Ascending aorta (tissue), 2 donors: Measurements from ENCODE around the gene EEF1AKMT2. TPM values are rescaled to one million over a fixed set of nuclear protein-coding genes. Genes with fewer than 3 reads are reported as not detected.

ENCODE experiments used
- DNase-seq, 2 donors: peaks; one replicate each; pipeline ENCODE4 v3.0.0-alpha.2; 2019; ENCODE audit warnings: low spot score in 2 of 2
- H3K27ac ChIP-seq, 2 donors: fragments of 200-600 bp; sonication (generic); one replicate each; pipeline ENCODE4 v1.5.1; 2016 to 2017; ENCODE audit warnings: mild to moderate bottlenecking in 1 of 2
- H3K27me3 ChIP-seq: fragments of 200-600 bp; sonication (generic); one replicate; pipeline ENCODE4 v1.5.1; 2017
- H3K36me3 ChIP-seq, 2 donors: fragments of 200-600 bp; sonication (generic); one replicate each; pipeline ENCODE4 v1.5.1; 2016
- H3K4me1 ChIP-seq, 2 donors: fragments of 200-600 bp; sonication (generic); one replicate each; pipeline ENCODE4 v1.5.1; 2016 to 2017; ENCODE audit warnings: mild to moderate bottlenecking in 1 of 2
- H3K4me3 ChIP-seq, 2 donors: fragments of 200-600 bp; sonication (generic); one replicate each; pipeline ENCODE4 v1.5.1; 2016 to 2017; ENCODE audit warnings: mild to moderate bottlenecking in 1 of 2
- H3K9me3 ChIP-seq, 2 donors: fragments of 200-600 bp; sonication (generic); one replicate each; pipeline ENCODE4 v1.5.1; 2016
- intact Hi-C: fragments of 100-400 bp; cut with DNase I; formaldehyde crosslinking; loops from one replicate; pipeline ENCODE4 v1.15.1; 2023
- total RNA-seq: library from RNA; depleted of rRNA; stranded (reverse); fragments of >200 nt; gene quantifications from one replicate; pipeline ENCODE4 v1.1.0, GENCODE V29; 2016
- TF ChIP-seq, protein P1 (sequence below), 3 experiments: fragments of 200-600 bp in 2 of 3; fragments of 450-650 bp in 1 of 3; sonication (generic) in 2 of 3; IDR thresholded peaks; one replicate each; pipeline ENCODE4 v1.5.1; 2016 to 2019; ENCODE audit warnings: antibody characterized with exemption in 3 of 3, mild to moderate bottlenecking in 1 of 3, moderate library complexity in 1 of 3

Gene EEF1AKMT2
- 10.5 TPM for total RNA-seq

DNA sequence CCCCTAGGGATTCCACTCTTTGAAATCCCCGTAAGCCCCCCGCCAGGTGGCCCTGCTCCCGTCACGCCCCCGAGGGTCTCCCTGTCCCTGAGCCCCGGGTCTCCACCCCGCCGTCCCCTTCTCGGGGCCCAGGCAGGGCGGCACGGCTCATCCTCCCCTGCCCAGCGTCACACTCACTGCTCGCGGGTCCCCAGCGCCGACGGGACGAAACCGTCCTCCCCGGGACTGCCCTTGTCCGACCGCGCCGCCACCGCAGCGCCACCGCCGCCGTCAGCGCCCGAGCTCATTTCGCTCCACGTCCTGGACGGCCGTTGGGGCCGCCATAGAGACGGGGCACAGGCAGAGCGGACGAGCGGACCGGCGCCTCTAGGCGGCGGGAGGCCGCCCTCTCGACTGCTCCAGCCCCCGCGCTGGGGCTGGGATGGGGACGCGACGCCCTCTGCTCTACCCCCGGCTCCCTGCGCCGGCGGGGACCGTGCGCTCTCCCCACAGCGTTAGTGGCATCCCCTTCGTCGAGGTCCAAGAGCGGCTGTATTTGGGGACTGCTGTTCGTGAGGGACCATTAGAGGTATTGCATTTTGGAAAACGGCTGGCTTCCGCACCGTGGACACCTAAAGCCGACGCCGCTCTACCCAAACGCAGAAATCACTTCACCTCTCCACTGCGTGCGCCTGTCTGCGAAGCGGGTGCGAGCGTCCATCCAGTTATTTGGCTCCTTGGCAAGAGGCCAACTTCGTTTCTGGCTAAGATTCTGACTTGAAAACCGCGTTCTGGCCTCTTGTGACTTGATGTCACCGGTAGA is at the start of gene EEF1AKMT2:
TSS of gene EEF1AKMT2 (minus strand) at position 341 of the 802 bp plus-strand sequence. CDS start at position 287, 54 bp downstream.
- intact Hi-C loops, result loop anchor here (1.0 to 10.0 kb wide), 4 partner anchors 48 to 373 kb away; partner anchors contain the start of gene CTBP2
- H3K9me3 ChIP-seq, result no peaks in the 10 kb centered on the region

DNA sequence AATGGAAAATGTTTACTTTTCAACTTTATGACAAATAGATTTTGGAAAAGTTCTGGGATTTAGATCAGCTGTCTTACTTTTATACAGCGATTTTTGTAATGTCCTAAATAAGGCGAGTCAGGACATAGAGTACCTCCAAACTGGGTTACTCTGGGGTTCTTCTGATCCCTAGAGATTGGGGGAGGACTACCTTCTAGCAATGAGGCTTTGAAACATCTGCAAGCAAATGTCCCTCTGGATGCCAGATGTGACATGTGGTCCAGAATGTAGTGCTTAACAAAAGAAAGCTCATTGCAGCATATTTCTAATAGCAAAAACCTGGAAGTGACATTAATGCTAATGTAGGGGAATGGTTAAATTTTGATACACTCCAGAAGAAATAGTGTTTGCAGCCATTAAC is 46.0 kb upstream of the EEF1AKMT2 start:
- TF ChIP-seq, protein P1, sequence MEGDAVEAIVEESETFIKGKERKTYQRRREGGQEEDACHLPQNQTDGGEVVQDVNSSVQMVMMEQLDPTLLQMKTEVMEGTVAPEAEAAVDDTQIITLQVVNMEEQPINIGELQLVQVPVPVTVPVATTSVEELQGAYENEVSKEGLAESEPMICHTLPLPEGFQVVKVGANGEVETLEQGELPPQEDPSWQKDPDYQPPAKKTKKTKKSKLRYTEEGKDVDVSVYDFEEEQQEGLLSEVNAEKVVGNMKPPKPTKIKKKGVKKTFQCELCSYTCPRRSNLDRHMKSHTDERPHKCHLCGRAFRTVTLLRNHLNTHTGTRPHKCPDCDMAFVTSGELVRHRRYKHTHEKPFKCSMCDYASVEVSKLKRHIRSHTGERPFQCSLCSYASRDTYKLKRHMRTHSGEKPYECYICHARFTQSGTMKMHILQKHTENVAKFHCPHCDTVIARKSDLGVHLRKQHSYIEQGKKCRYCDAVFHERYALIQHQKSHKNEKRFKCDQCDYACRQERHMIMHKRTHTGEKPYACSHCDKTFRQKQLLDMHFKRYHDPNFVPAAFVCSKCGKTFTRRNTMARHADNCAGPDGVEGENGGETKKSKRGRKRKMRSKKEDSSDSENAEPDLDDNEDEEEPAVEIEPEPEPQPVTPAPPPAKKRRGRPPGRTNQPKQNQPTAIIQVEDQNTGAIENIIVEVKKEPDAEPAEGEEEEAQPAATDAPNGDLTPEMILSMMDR (IDR thresholded peaks at IDR 0.05), result no peak
- Histone ChIP-seq H3K36me3 (peaks cover 34 to 35% of the 10 kb centered on the region in 2 donors), H3K4me3 (no peak overlapping the region), H3K4me1 (no peaks in the 10 kb centered on the region), H3K9me3 (no peaks in the 10 kb centered on the region), H3K27ac (no peak overlapping the region), H3K27me3 (no peaks in the 10 kb centered on the region)
- DNase-seq, result no peak
- intact Hi-C loops, result no loop called here

More for the DNA sequence above, at the start of gene EEF1AKMT2:
- Histone ChIP-seq H3K27me3 (no peaks in the 10 kb centered on the region), H3K27ac (peak within 1 kb of the TSS; percentile 75 to 93), H3K4me1 (peaks cover 3 to 6% of the 10 kb centered on the region in 2 donors), H3K36me3 (peaks cover 0 to under 1% of the 10 kb centered on the region in 2 donors), H3K4me3 (peak within 1 kb of the TSS; percentile 81 to 94)
- TF ChIP-seq, protein P1 (IDR thresholded peaks at IDR 0.05), result peak; percentile 28 to 66 (median 54)
- DNase-seq, result peak; percentile 20 to 88

DNA sequence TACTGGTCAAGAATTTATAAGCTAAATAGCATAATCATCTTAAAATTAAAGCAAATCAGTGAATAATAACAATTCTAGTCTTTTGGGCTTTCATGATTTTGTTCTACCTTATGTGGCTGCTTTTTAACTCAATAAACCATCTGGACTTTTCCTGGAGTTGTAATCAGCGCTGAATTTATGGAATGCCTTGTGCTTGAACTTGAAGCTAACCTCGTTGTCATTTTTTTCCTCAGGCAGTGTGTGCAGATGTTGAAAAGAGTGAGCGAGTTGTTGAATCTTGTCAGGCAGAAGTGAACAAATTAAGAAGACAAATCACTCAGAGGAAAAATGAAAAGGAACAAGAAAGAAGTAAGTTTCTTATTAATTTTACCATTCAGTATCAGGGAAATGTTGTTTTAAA is 39.4 kb upstream of the EEF1AKMT2 start:
- H3K4me3 ChIP-seq, result no peak overlapping the region
- no peaks in the 10 kb centered on the region for H3K4me1 ChIP-seq
- no peaks in the 10 kb centered on the region for H3K9me3 ChIP-seq
- intact Hi-C loops, result no loop called here
- H3K27me3 ChIP-seq, result no peaks in the 10 kb centered on the region
- H3K36me3 ChIP-seq, result peaks cover 83 to 88% of the 10 kb centered on the region in 2 donors
- H3K27ac ChIP-seq, result no peak overlapping the region
- TF ChIP-seq, protein P1 (IDR thresholded peaks at IDR 0.05), result no peak
- DNase-seq, result no peak

DNA sequence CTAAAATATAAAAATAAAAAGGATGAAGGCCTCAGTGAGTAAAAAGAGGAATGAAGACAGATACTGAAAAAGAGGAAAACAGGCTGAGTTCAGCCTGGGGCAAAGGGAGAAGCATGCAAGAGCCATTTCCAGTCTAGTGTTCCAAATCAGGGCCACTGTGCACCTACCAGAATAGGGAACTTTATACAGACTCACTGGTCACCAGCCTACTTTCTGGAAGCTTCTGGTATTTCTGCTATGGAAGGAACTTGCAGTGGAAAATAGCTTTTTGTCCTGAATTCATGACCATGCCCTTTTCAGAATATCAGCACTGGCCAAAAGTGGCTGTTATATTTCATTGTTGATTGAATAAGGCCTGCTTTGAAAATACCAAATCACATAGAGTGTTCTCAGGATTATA is 38.8 kb upstream of the EEF1AKMT2 start:
- no peak overlapping the region for H3K4me3 ChIP-seq
- peaks cover 77 to 81% of the 10 kb centered on the region in 2 donors for H3K36me3 ChIP-seq
- no peak overlapping the region for H3K27ac ChIP-seq
- H3K27me3 ChIP-seq, result no peaks in the 10 kb centered on the region
- no peaks in the 10 kb centered on the region for H3K4me1 ChIP-seq
- intact Hi-C loops, result no loop called here
- H3K9me3 ChIP-seq, result no peaks in the 10 kb centered on the region
- no peak for DNase-seq
- TF ChIP-seq, protein P1 (IDR thresholded peaks at IDR 0.05), result no peak

DNA sequence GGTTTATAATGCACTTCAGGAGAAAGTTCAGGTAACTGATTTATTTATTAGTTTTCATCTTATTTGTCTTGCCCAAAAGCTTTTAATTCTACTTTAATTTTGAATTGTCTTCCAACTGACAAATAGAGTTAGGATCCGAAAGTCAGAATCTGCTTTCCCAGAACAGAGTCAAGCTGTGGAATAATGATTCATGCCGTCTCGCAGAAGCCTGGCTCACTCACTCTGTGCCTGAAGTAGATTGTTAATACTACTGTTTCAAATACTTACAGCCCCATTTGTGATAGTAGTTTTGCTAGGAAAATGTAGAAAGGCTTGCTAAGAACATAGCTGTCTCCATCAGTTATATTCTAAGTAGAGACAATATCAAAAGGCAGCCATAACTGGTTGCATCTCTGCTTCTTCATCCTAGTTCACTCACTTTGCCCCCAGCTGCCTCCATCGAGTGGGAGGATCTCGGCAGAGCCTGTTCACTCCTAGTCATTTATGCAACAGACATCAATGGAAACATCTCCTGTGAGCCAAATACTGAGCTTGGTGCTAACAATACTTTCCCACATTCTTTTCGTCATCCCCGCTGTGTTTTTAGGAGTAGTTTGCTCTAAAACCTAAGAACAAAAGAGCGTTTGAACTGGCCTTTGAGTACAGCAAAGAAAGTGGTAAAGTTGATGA is 37.9 kb upstream of the EEF1AKMT2 start:
- H3K27me3 ChIP-seq, result no peaks in the 10 kb centered on the region
- intact Hi-C loops, result loop anchor here (5.0 kb wide), 1 partner anchor 297 kb away; no protein-coding TSS in a partner anchor
- H3K4me3 ChIP-seq, result no peak overlapping the region
- no peaks in the 10 kb centered on the region for H3K9me3 ChIP-seq
- H3K27ac ChIP-seq, result no peak overlapping the region
- DNase-seq, result no peak
- TF ChIP-seq, protein P1 (IDR thresholded peaks at IDR 0.05), result no peak
- peaks cover 70 to 73% of the 10 kb centered on the region in 2 donors for H3K36me3 ChIP-seq
- no peaks in the 10 kb centered on the region for H3K4me1 ChIP-seq
